Activated naive CD4-positive, alpha-beta T cell treated with Interleukin-2 at 50 U/mL for 16 hours (primary cell): ENCODE results near the gene CEBPA.
"Not testable (repeated sequence)": the region's sequence is repeated elsewhere in the genome, so short reads cannot be mapped to it uniquely, and the experiment has no call there.

ENCODE experiments used
- DNase-seq: peaks from one replicate; pipeline ENCODE4 v3.0.0-alpha.2; 2020

The CEBPA gene

DNA sequence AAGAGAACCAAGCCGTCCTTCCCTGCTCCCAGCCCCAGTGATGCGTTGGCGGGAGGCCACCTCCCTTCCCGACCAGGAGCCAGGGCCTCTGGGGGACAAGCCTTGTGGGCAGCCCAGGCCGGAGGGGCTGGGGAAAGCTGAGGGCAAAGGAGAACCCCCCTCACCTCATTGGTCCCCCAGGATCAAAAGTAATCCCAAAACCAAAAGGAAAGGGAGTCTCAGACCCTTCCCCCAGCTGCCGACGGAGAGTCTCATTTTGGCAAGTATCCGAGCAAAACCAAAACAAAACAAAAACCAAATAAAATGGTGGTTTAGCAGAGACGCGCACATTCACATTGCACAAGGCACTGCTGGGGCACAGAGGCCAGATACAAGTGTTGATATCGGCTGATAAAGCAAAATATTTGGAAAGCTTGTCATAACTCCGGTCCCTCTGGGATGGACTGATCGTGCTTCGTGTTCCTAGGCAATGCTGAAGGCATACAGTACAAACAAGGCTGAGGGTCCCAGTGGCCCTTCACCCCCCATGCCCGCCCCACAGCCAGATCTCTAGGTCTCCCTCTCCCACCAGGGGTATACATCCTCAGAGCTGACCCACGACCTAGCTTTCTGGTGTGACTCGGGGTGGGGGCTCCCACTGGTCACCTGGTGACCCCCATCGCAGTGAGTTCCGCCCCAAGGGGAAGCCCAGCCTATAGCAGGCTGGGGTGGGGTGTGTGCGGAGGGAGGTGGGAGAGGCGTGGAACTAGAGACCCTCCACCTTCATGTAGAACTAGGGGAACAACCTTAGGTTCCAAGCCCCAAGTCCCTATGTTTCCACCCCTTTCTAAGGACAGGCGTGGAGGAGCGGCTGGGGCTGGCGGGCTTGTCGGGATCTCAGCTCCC lies 2.1 kb downstream of the CEBPA start:
- DNase-seq, result no peak

DNA sequence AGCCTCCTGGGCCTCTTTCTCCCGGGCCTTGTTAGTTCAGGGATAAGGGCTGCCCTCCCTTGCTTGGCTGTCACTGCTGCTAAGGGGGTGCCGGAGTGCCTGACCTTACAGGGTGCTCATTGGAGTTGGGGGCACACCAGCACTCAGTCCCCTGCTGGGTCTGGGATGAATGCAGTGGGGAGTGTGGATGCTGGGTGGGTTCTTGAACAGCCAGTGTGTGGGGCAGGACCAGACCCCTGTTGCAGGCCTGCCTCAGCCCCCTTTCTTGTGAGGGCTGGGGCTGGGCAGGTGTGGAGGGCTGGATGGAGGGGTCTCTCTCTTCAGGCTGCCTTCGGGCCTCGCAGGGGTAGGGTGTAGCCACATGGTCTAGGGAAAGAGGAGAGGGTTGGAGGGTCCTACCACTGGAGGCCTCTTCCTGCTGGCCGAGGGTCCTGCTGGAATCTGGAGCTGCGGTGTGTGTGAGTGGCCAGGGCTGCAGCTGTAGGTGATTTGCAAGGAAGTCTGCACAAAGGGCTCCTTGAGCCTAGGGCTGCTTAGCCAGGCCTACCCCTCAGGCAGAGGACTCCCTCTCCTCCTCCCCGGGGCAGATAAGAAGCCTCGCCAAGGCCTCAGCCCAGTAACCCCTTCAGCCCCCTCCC lies 3.2 kb downstream of the CEBPA start:
- DNase-seq, result no peak

DNA sequence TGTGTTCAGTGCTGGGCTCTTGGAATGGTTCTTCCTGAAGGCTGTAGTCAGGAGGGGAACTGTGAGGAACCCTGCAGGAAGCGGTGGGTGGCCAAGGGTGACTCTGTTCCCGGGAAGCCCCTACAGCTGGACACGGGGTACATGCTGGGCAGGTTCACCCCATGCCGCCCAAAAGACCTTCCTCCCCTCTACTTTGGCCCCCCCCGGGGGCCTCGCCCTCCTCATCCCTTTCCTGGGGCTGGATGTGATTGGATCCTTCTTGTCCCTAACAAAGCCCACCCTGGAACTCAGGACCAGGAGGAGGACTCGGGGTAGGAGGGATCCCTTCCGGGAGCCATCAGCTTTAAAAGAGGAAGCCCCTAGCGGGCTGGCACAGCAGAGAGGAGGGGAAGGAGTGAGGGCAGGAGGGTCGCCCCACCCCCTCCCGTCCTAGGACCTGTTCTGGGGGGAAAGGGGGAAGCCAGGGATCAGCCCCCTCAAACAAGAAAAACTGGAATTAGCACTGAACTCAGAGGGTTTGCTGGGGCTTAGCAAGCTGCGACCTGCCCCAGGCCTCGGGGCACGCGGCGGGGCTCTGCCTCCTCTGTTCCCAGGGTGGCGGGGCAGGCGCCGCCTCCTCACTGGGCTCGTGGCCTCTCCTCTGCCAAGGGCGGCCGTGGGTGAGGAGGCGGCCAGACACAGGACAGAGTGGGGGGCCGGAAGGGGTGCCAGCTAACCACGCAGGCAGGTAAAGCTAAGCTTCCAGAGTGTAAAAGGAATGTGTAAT lies 4.0 kb downstream of the CEBPA start:
- DNase-seq, result no peak

DNA sequence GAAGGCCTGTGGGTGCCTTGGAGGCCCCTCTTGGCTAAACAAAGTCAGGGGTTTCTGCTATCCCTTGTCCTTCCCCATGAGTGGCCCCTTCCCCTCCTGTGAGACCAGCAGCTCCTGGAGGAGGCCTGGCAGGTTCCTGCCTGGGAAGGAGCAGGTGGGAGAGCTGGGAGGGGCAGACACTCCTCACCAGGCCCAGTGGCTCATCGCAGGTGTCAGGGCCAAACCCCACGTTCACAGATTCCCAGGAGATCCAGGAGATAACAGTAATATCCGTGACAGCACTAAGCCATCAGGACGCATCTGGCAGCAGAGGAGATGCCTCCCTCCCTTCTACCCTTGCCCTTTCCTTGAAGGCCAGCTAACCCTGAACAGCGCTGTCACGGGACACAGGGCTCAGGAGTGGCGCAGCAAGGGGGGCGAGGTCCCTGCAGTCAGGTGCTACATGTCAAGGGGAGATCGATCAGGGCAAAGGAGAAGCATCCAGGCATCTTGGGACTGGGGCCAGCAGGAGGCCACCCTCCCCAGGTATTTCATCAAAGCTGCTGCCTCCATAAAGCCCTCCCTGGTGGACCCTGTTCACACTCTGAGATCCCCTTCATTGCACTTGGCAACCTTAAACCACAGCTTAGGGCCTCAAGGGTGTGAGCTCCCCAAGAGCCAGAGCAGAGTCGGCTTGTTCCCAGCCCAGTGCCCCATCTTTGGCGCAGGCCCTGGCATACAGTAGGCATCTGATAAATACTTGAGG lies 4.8 kb downstream of the CEBPA start:
- no peak for DNase-seq

DNA sequence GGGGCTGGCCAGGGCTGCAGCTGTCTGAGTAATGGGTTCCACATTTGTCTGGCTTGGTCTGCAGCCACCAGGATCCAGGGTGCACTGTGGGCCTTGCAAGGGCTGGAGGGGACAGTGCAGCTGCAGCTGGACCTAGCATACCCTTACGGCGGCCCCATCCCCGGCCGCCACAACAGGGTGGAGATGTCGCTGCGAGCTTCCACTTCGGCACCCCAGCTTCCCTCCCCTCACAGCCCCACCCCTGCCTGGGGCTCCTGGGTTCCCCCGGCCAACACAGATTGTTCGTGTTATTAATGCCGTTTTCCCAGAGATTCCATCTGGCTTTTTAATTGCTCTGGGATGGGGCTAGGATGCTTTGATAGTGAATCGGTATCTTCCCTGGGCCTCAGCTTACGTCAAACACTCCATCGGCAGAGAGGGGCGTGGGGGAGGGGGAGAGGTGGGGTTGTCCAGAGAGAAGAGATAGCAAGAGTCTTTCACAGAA lies 5.8 kb downstream of the CEBPA start:
- no peak for DNase-seq

DNA sequence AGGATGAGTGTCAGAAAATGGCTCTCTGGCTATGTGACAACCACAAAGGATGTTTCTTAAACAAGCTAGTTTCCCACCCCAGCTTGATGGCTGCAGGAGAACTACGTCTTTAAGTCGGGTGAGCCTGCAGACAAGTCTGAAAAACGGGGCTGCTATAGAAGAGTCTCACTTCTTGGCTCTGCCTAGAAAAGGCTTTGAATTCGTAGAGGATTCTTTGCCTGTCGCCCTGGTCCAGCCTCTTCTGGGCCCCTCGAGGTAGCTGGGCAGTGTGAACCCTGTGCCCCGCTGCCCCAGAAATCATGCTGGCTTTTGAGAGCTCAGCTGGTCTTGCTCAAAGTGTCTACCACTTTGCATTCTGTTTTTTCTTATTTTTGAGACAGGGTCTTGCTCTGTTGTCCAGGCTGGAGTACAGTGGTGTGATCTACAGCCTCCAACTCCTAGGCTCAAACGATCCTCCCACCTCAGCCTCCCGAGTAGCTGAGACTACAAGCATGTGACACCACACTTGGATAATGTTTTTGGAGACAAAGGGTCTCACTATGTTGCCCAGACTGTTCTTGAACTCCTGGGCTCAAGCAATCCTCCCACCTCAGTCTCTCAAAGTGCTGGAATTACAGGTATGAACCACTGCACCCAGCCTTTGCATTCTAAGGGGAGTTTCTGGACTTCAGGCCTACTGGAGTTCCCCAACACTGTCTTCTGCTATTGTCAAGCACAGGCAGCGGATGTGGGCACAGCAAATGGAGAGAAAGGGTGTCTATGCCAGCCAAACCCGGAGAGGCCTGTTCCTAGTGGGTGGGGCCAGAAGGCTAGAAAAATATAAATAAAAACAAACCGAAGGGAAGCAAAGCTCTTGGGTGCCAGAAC lies 6.5 kb downstream of the CEBPA start:
- DNase-seq, result no peak

DNA sequence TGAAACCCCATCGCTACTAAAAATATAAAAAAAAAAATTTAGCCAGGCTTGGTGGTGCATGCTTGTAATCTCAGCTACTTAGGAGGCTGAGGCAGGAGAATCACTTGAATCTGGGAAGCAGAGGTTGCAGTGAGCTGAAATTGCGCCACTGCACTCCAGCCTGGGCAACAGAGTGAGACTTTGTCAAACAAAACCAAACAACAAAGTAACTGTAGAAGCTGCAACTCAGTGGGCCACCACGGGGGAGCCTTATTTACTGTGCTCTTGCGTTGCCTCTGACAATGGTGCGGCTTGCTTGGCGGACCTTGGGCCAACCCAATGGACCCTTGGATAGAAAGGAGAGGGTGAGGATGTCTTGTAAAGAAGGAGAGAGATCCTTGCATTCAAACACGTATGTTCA lies 7.3 kb downstream of the CEBPA start:
- not testable (repeated sequence) for DNase-seq

DNA sequence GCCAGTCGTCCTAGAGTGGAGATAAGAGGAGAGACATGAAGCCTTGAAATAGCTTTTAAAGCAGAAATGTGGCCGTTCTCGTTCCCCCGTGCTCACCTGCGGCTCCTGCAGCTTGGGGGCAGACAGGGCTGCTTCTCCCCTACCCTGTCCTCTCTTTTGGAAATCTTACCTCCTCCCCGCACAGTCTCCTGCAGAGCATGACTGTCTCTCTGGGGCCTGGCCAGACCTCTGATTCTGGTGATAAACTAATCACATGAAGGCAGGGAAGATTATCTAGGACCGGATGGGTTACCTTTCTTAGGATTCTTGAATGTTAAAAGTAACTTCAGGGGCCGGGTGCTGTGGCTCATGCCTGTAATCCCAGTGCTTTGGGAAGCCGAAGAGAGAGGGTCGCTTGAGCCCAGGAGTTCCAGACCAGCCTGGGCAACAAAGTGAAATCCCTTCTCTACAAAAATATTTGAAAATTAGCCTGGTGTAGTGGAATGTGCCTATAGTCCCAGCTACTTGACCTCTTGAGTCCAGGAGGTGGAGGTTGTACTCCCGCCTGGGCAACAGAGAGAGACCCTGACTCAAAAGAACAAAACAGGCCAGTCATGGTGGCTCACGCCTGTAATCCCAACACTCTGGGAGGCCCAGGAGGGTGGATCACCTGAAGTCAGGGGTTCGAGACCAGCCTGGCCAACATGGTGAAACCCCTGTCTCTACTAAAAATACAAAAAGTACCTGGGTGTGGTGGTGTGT lies 8.1 kb downstream of the CEBPA start:
- no peak for DNase-seq

DNA sequence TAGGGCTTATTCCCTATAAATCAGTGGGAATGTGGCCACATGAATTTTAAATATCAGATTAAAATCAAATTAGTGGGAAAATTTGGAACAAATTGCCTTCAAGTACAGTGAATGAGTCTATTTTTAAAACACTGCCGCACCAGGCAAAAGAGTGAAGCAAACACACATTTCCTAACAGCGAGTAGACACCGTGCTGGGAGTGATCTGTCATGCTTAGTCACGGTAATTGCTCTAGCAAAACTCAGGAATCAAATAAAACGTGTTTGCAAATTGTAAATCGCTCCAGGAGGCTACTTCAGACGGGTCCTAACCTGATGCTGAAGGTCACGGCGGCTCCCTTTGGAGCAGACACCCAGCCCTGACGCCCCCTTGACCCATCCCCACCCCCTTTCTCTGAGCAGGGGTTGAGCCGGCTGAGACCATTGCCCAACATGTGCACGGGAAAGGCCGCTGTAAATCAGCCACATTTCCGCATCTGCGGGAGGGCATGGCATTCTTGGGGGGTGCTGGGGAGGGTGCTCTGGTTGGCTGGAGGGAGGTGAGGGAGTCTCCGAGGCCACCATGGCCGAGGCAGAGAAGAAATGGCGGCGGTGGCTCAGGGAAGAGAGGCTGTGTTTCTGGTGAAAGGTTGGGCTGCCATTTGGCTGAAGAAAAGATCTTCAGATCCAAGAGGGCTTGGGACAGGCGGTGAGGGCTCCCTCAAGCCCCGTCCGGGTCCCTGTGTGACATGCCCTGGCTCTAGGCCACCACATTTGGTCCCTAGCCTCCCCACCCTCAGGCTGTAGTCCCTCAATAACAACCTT lies 8.9 kb downstream of the CEBPA start:
- DNase-seq, result no peak

DNA sequence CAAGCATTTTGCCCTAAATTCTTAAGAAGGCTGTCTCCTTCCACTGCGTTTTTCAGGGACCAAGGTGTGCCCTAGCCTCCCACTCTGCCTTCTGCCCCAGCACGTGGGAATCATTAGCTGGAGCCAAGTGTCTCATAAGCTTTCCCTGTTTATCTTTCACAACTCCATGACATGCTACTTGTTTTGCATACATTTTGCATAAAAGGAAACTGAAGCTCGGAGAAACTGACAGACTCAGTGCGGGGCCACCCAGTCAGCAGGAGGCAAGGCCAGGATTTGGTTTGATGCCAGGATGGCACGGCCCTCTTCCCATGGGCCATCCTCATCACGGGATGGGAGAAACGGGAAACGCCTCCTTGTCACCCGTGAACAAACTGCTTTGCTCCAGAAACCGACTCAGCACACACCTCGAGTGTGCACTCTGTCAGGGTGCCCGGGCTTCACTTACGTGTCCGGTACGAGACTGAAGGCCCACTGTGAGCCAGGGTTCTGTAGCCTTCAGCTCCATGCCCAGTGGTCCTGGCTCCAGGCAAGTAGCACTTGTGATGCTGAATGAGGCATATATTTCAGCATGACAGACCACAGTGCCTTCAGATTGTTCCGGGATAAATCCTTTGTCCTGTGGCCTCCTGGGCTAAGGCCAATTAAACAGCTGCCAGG lies 9.6 kb downstream of the CEBPA start:
- DNase-seq, result no peak

DNA sequence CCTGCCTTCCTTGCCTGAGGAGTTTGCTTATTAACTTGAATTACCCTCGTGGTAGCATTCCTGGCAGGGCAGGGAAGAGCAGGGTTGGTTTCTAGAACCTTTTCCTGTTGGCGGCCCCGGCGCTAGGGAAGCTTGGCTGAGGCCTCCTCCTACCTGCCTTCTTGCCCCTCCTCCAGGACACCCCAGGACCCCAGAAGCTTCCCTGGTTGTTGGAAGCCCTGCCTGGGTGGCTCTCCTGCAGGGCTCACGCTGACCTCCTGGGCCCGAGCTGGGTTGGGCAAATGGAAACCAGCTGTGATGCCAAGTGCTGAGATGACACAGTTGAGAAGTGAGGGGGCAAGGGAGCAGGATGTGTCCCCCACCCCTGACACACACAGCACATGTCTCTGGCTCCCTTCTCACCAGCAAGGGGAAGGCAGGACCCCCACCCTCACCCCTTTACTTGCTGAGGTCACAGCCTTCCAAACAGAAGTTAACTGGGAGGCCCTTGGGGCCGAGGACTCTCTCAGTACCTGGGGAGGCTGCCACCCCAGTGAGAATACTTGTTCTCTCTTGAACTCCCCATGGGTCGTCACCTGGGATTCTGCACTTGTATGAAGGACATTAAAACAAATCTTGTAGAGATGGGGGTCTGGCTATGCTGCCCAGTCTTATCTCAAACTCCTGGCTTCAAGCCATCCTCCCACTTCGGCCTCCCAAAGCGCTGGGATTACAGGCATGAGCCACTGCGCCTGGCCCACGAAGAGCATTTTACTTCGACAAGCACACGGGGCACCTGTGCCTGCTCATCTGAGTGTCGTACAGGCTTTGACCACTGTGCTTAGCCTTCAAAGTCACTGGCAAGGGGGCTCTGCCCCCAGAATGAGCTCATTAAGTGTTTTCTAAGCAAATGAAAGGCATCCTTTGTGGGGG lies 10.5 kb downstream of the CEBPA start:
- DNase-seq, result no peak

DNA sequence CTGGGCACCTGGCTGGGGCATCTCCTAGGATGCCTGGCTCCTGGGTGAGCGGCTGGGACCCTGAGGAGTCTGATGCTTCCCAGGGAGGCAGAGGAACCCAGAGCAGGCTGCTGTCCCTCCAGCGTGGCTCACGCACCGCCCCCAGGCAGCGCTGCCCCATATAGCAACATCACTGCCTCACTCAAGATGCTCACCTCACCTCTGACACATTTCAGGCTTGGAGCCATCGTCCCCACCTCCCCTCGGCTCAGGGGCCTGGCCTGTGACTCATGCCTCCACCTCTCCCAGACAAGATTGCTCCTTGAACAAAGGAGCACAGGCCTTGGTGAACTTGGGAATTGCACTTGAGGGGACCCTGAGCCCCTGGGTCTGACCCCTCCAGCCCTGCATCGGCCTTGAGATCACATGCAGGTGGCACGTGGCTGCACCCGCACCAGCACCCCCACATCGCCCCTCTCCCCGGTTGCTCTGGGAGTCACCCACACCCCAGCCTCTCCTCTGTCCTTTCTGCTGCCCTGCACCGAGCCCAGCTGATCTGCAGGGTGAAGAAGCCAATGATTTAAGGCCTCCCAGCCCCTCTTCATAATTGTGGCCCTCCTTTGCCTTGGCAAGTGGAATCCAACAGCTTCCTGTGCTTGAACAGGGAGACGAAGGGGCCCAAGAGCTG lies 11.2 kb downstream of the CEBPA start:
- DNase-seq, result no peak

DNA sequence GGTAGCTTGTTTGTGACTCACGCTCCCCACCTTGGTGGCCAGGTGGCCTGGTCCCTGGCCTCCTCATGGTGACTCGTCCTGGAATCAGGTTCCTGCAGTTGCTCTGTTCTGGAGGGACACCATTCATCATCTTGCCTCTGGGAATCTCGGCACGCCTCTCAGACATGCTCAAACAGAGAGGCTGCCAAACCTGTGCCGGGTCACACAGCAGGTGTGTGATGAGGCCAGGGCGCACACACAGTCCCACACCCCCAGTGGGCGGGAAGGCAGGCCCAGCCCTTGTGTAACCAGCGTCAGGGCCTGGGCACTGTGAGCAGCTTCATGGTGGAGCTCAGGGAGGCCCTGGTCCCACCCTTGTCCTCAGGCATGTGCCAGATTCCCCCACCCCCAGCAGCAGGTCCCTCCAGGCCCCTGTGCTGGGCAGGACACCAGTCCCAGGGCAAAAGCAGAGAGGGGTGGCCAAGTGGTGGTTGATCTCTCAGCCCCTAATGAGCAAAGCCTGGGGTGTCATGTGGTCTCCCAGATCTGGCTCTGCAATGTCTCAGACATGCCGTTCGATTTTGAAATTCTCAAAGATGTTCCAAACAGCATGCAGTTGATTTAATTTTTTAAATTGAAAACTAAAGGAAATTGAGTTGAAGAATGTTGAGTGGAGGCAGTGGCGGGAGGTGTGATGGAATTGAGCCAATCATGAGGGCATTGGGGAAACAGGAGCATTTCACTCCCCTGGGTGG lies 12.1 kb downstream of the CEBPA start:
- no peak for DNase-seq

DNA sequence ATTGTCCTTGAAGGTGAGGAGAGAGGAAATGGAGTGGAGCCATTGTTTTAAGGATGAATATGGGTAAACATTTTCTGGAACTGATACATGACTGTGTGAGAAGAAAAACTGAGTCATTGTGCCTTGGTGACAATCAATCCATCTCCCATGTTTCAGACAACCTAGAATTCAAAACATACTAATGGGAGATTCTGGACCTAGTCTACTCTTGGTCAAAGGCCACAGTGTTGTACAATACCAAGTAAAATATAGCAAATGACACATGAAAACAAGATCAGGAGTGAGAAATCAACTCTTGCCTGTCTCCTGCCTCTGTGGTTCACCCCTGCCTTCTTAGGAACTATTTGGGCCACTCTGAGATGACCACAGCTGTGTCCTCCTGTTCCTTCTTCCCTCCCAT lies 13.1 kb downstream of the CEBPA start:
- no peak for DNase-seq

DNA sequence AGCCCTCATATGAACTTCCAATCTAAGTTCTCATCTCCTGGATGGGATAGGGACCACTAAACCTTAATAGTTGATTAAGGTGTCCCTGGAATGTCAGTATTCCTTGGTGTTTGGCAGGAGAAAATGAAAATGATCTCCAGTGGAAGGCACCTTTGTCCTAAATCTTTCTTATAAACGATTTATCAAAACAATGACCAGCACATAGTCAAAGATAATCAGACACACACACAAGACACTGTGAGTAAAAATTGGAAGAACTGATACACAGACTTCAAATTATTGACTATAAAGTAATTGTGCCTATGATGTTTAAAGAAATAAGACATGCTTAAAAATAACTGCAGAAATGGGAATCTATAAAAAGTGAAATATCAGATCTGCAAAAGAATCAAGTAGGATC lies 13.7 kb downstream of the CEBPA start:
- no peak for DNase-seq

DNA sequence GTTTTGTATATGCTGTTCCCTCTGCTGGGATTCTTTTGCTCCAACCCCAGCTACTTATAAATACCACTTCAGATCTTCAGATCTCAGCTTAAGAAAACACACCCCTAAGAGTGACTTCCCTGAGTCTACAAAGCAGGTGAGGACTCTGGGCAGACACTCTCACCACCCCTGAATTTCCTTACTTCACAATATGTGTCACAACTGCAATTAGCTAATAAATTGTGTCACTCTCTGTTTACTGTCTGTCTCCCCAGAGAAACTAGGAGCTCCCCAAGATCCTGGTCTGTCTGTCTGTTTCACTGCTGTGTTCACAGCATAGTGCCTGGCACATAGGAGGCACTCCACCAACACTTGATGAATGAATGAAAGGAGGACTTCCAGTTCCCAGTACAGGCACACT lies 14.4 kb downstream of the CEBPA start:
- DNase-seq, result no peak

DNA sequence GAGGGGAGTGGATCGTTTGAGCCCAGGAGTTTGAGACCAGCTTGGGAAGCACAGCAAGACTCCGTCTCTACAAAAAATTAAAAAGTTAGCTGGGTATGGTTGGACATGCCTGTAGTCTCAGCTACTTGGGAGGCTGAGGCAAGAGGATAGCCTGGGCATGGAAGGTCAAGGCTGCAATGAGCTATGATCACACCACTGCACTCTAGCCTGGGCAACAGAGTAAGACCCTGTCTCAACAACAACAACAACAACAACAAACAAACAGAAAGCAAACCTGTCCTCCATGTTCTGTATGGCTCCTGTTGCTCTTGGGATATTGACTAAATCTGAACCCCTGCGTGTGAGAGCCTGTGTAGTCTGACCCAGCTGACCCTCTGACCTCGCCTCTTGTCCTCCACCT lies 14.9 kb downstream of the CEBPA start:
- no peak for DNase-seq
